Prostate gland (tissue), 2 donors: Measurements from ENCODE around the gene KDM4C.

Source experiments
- CTCF ChIP-seq, 4 experiments: fragments of 200-600 bp in 2 of 4; fragments of 450-650 bp in 2 of 4; sonication (generic) in 2 of 4; IDR thresholded peaks; 1 replicate in 3 of 4; 2 replicates in 1 of 4; pipeline ENCODE4 v1.5.1; 2016 to 2019; ENCODE audit warnings: antibody characterized with exemption in 4 of 4, mild to moderate bottlenecking in 2 of 4, moderate library complexity in 2 of 4
- POLR2A ChIP-seq: fragments of 450-650 bp; IDR thresholded peaks from one replicate; pipeline ENCODE4 v1.6.1; 2016; ENCODE audit warnings: antibody characterized with exemption, mild to moderate bottlenecking

- TF ChIP-seq CTCF (IDR thresholded peaks at IDR 0.05): no peak
- TF ChIP-seq POLR2A: no peak
These were observed 127.2 kb downstream of the KDM4C start for GRCh38 chr9:6884990-6885389.
